Ascending aorta (tissue), 2 donors: ENCODE measurements around the gene LYSMD2. TPM values are rescaled to one million over a fixed set of nuclear protein-coding genes. Genes with fewer than 3 reads are reported as not detected.

Experiments used
- DNase-seq, 2 donors: peaks; one replicate each; pipeline ENCODE4 v3.0.0-alpha.2; 2019; ENCODE audit warnings: low spot score in 2 of 2
- H3K27ac ChIP-seq, 2 donors: fragments of 200-600 bp; sonication (generic); one replicate each; pipeline ENCODE4 v1.5.1; 2016 to 2017; ENCODE audit warnings: mild to moderate bottlenecking in 1 of 2
- H3K27me3 ChIP-seq: fragments of 200-600 bp; sonication (generic); one replicate; pipeline ENCODE4 v1.5.1; 2017
- H3K36me3 ChIP-seq, 2 donors: fragments of 200-600 bp; sonication (generic); one replicate each; pipeline ENCODE4 v1.5.1; 2016
- H3K4me1 ChIP-seq, 2 donors: fragments of 200-600 bp; sonication (generic); one replicate each; pipeline ENCODE4 v1.5.1; 2016 to 2017; ENCODE audit warnings: mild to moderate bottlenecking in 1 of 2
- H3K4me3 ChIP-seq, 2 donors: fragments of 200-600 bp; sonication (generic); one replicate each; pipeline ENCODE4 v1.5.1; 2016 to 2017; ENCODE audit warnings: mild to moderate bottlenecking in 1 of 2
- H3K9me3 ChIP-seq, 2 donors: fragments of 200-600 bp; sonication (generic); one replicate each; pipeline ENCODE4 v1.5.1; 2016
- intact Hi-C: fragments of 100-400 bp; cut with DNase I; formaldehyde crosslinking; loops from one replicate; pipeline ENCODE4 v1.15.1; 2023
- total RNA-seq: library from RNA; depleted of rRNA; stranded (reverse); fragments of >200 nt; gene quantifications from one replicate; pipeline ENCODE4 v1.1.0, GENCODE V29; 2016
- TF ChIP-seq, protein P1 (sequence below), 3 experiments: fragments of 200-600 bp in 2 of 3; fragments of 450-650 bp in 1 of 3; sonication (generic) in 2 of 3; IDR thresholded peaks; one replicate each; pipeline ENCODE4 v1.5.1; 2016 to 2019; ENCODE audit warnings: antibody characterized with exemption in 3 of 3, mild to moderate bottlenecking in 1 of 3, moderate library complexity in 1 of 3

The LYSMD2 gene
- total RNA-seq, 1 donor from 2014 or later, result 45.3 TPM

DNA sequence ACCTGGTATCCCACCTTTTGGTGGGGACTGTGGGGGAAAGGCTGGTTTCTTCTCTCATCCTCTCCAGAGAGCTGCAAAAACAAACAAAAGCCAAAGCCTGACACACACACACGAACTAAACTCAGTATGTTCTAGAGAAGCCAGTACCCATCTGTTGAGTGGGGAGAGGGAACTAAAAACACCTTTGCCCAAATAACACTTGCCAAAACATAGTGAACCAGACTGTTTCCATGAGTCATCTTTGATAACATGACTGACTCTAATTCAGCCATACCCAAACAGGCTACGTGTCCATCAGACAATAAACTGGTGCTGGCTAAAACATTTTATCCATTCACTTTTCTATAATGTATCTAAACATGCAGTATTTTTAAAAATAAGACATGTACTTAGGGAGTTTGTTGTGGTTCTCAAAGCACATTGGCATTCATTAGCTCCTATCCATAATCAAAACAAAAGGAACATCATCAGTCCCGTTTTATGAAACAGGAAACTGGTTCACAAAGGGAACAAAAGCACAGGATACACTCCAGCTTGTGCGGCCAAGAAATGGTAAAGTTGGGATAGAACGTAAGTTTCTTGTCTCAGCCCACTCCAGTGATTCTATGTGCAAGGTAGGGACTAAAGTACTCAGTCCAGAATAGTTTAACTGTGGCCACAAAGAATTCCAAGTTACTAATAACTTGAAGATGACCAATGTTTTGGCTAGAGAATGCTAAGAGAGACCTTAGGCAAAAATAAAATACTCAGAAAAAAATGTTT lies 16.1 kb downstream of the LYSMD2 start:
- TF ChIP-seq, protein P1, sequence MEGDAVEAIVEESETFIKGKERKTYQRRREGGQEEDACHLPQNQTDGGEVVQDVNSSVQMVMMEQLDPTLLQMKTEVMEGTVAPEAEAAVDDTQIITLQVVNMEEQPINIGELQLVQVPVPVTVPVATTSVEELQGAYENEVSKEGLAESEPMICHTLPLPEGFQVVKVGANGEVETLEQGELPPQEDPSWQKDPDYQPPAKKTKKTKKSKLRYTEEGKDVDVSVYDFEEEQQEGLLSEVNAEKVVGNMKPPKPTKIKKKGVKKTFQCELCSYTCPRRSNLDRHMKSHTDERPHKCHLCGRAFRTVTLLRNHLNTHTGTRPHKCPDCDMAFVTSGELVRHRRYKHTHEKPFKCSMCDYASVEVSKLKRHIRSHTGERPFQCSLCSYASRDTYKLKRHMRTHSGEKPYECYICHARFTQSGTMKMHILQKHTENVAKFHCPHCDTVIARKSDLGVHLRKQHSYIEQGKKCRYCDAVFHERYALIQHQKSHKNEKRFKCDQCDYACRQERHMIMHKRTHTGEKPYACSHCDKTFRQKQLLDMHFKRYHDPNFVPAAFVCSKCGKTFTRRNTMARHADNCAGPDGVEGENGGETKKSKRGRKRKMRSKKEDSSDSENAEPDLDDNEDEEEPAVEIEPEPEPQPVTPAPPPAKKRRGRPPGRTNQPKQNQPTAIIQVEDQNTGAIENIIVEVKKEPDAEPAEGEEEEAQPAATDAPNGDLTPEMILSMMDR (IDR thresholded peaks at IDR 0.05), result no peak
- no peak overlapping the region for H3K4me3 ChIP-seq
- DNase-seq, result no peak
- H3K27me3 ChIP-seq, result no peaks in the 10 kb centered on the region
- peaks cover 3 to 17% of the 10 kb centered on the region in 2 donors for H3K36me3 ChIP-seq
- H3K9me3 ChIP-seq, result no peaks in the 10 kb centered on the region
- peaks cover 0 to 8% of the 10 kb centered on the region in 2 donors for H3K4me1 ChIP-seq
- intact Hi-C loops, result no loop called here
- no peak overlapping the region for H3K27ac ChIP-seq

DNA sequence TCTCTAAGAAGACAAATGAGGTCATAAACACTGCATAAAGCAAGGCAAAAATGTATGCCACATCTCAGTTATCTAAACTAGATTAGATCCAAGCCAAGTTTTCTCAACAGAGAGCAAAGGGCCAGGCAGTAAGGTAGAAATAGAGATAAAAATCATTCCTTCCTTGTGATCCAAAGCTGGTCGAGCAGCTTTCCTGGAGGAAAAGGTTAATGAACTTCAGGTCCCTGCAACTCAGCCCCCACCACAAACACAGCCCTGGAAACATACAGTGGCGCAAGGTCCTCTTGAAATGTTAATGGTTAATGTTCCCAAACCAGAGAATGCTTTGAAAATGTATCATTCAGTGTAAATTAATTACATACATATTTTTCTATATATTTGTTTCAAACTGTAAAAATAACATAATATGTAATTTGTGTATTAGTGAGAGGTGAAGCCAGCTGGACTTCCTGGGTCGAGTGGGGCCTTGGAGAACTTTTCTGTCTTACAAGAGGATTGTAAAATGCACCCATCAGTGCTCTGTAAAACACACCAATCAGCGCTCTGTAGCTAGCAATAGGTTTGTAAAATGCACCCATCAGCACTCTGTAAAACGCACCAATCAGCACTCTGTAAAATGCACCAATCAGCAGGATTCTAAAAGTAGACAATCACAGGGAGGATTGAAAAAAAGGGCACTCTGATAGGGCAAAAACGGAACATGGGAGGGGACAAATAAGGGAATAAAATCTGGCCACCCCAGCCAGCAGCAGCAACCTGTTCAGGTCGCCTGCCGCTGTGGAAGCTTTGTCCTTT lies 17.1 kb downstream of the LYSMD2 start:
- Histone ChIP-seq H3K4me1 (no peaks in the 10 kb centered on the region), H3K4me3 (no peak overlapping the region), H3K27me3 (no peaks in the 10 kb centered on the region), H3K9me3 (no peaks in the 10 kb centered on the region), H3K36me3 (peaks cover 3 to 17% of the 10 kb centered on the region in 2 donors), H3K27ac (no peak overlapping the region)
- intact Hi-C loops, result no loop called here
- TF ChIP-seq, protein P1 (IDR thresholded peaks at IDR 0.05), result no peak
- DNase-seq, result no peak

DNA sequence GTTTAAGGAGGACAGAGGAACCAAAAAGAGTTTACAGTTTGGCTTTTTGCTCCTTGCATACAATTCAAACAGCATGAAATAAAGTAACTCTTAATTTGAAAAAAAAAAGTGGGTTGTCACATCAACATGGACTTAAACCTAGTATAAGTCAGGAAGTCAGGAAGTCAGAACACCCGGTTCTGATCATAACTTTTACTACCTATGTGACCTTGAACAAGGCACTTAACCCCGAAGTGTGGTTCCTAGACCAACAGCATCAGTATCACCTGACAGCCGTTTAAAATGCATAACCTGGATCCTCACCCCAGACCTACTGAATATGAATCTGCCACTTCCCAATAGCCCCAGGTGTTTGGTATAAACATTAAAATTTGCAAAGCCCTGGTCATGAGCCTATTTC lies 18.7 kb downstream of the LYSMD2 start:
- TF ChIP-seq, protein P1 (IDR thresholded peaks at IDR 0.05), result no peak
- H3K4me1 ChIP-seq, result no peaks in the 10 kb centered on the region
- H3K4me3 ChIP-seq, result no peak overlapping the region
- H3K27me3 ChIP-seq, result no peaks in the 10 kb centered on the region
- intact Hi-C loops, result no loop called here
- peaks cover 0 to 9% of the 10 kb centered on the region in 2 donors for H3K36me3 ChIP-seq
- no peaks in the 10 kb centered on the region for H3K9me3 ChIP-seq
- DNase-seq, result no peak
- H3K27ac ChIP-seq, result no peak overlapping the region

DNA sequence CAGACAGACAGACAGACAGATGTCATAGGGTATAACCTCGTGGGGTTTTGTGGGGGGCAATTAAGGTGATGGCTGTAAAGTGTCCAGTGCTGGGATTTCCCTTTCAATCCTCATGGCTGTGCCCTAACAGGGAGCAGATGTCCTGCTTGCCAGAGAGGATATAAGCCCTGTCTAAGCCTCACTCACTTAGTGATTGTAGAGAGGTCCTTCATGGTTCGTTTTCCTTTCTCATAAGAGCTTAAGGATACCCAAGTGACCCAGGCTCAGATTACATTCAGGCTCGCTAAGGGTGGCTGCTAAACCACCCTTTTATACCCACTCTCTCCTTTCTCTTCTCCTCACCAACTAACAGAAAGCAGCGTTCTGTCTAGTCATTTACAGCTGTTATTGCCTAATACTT lies 19.2 kb downstream of the LYSMD2 start:
- no peak for DNase-seq
- intact Hi-C loops, result no loop called here
- H3K27ac ChIP-seq, result no peak overlapping the region
- H3K4me3 ChIP-seq, result no peak overlapping the region
- TF ChIP-seq, protein P1 (IDR thresholded peaks at IDR 0.05), result no peak
- H3K9me3 ChIP-seq, result no peaks in the 10 kb centered on the region
- peaks cover 0 to 9% of the 10 kb centered on the region in 2 donors for H3K36me3 ChIP-seq
- no peaks in the 10 kb centered on the region for H3K27me3 ChIP-seq
- no peaks in the 10 kb centered on the region for H3K4me1 ChIP-seq

DNA sequence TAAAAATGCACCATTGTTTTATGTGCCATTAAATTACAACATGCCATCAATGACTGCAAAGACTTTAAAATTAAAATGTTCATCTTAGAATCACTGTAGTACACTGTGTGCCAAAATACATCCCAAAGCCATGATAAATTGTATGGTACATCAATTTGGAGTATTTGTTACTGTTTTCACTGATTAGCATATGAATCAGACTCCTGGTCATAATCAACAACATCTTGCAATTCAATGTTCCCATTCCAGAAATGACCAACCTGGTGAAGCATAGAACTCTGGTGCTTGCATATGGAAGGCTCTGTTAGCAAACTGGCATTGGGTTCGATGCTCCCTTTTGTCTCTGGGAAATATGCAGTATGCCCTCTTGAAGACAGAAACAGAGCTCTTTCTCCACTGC lies 22.5 kb downstream of the LYSMD2 start:
- H3K36me3 ChIP-seq, result no peaks in the 10 kb centered on the region
- no peaks in the 10 kb centered on the region for H3K4me1 ChIP-seq
- no peak overlapping the region for H3K27ac ChIP-seq
- TF ChIP-seq, protein P1 (IDR thresholded peaks at IDR 0.05), result no peak
- no peaks in the 10 kb centered on the region for H3K27me3 ChIP-seq
- H3K4me3 ChIP-seq, result no peak overlapping the region
- H3K9me3 ChIP-seq, result no peaks in the 10 kb centered on the region
- DNase-seq, result no peak
- intact Hi-C loops, result no loop called here
